GM12891 (cell line): Measurements from ENCODE around the gene RFX6.

Experiments used
- DNase-seq: peaks from one replicate; pipeline ENCODE4 v3.0.0; 2011; ENCODE audit warnings: low spot score; ENCODE audit not compliant: insufficient read length
- FAIRE-seq: peaks from 2 replicates; lab custom pipeline; 2011; peaks lifted over from hg19 to GRCh38; lab: Jason Lieb, UNC
- PAX5 ChIP-seq: IDR thresholded peaks from 2 replicates; pipeline ENCODE4 v1.6.1; 2011; ENCODE audit warnings: low read length, moderate library complexity, mild to moderate bottlenecking; ENCODE audit not compliant: insufficient read depth, severe bottlenecking
- POLR2A ChIP-seq: IDR thresholded peaks from 2 replicates; pipeline ENCODE4 v1.6.1; 2011; ENCODE audit warnings: low read depth, low read length, control low read depth
- POLR2AphosphoS5 ChIP-seq: IDR thresholded peaks from 2 replicates; pipeline ENCODE4 v1.6.1; 2011; ENCODE audit warnings: low read depth, low read length, control low read depth
- POU2F2 ChIP-seq: IDR thresholded peaks from 2 replicates; pipeline ENCODE4 v1.6.1; 2011; ENCODE audit warnings: low read depth, mild to moderate bottlenecking, control low read depth, low read length, moderate library complexity
- SPI1 ChIP-seq: IDR thresholded peaks from 2 replicates; pipeline ENCODE4 v1.6.1; 2011; ENCODE audit warnings: low read depth, low read length, control low read depth
- TAF1 ChIP-seq: IDR thresholded peaks from 2 replicates; pipeline ENCODE4 v1.6.1; 2011; ENCODE audit warnings: low read depth, low read length, control low read depth

RFX6 gene

GRCh38 chr6:116966675-116967576 lies 89.9 kb downstream of the RFX6 start:
- no peak for FAIRE-seq
- TF ChIP-seq POLR2A (no peak), POLR2AphosphoS5 (no peak), SPI1 (no peak), TAF1 (no peak)
- DNase-seq = no peak

GRCh38 chr6:116969211-116969863 lies 92.3 kb downstream of the RFX6 start:
- DNase-seq (peak; percentile 24), FAIRE-seq (no peak)
- TF ChIP-seq PAX5 (no peak), SPI1 (no peak), POLR2AphosphoS5 (no peak), TAF1 (no peak)

GRCh38 chr6:116971959-116972358 lies 94.9 kb downstream of the RFX6 start:
- FAIRE-seq (peak; percentile 26), DNase-seq (no peak)
- TF ChIP-seq TAF1 (no peak), PAX5 (no peak), SPI1 (no peak), POLR2AphosphoS5 (no peak), POLR2A (no peak), POU2F2 (no peak)

GRCh38 chr6:116973976-116974375 lies 96.9 kb downstream of the RFX6 start:
- DNase-seq = no peak
- FAIRE-seq = no peak
- TF ChIP-seq TAF1 (no peak), SPI1 (no peak), PAX5 (no peak), POLR2A (no peak), POU2F2 (no peak), POLR2AphosphoS5 (no peak)

- FAIRE-seq = no peak
- TF ChIP-seq TAF1 (no peak), PAX5 (no peak), POU2F2 (no peak)
- no peak for DNase-seq
These were observed 97.7 kb downstream of the RFX6 start for GRCh38 chr6:116974526-116975316.

GRCh38 chr6:116975600-116975999 lies 98.6 kb downstream of the RFX6 start:
- no peak for TF ChIP-seq POLR2AphosphoS5
- TF ChIP-seq SPI1 = no peak
- TF ChIP-seq POLR2A = no peak
- FAIRE-seq = no peak
- no peak for DNase-seq

GRCh38 chr6:116979560-116979959 lies 102.5 kb downstream of the RFX6 start:
- DNase-seq (no peak), FAIRE-seq (no peak)
- TF ChIP-seq SPI1 (no peak), PAX5 (no peak), TAF1 (no peak), POU2F2 (no peak), POLR2A (no peak), POLR2AphosphoS5 (no peak)
